Bronchial epithelial cell (primary cell): ENCODE data around the gene ZBTB26. TPM values are rescaled to one million over a fixed set of nuclear protein-coding genes. Genes with fewer than 3 reads are reported as not detected.

ENCODE experiments used
- DNase-seq: peaks from one replicate; pipeline ENCODE4 v3.0.0-alpha.2; 2010; ENCODE audit warnings: low read depth
- FAIRE-seq: peaks from 2 replicates; lab custom pipeline; 2011; peaks lifted over from hg19 to GRCh38; lab: Jason Lieb, UNC
- H3K27me3 ChIP-seq: 2 replicates; pipeline ENCODE4 v1.5.1; 2011; ENCODE audit warnings: low read length; ENCODE audit not compliant: control insufficient read depth, insufficient read depth
- H3K36me3 ChIP-seq: 2 replicates; pipeline ENCODE4 v1.5.1; 2011; ENCODE audit warnings: low read length; ENCODE audit not compliant: control insufficient read depth, insufficient read depth
- H3K4me3 ChIP-seq: 2 replicates; pipeline ENCODE4 v1.5.1; 2011; ENCODE audit warnings: mild to moderate bottlenecking, low read depth, low read length, control low read depth
- total RNA-seq: library from RNA; depleted of rRNA; stranded (reverse); fragments of >200 nt; gene quantifications from 2 replicates; pipeline ENCODE4 v1.2.1, GENCODE V29; 2014
- TF ChIP-seq, protein P1 (sequence below): IDR thresholded peaks from 2 replicates; pipeline ENCODE4 v1.5.1; 2011; ENCODE audit warnings: mild to moderate bottlenecking, moderate library complexity, low read length, control low read depth, inconsistent platforms; ENCODE audit not compliant: insufficient read depth, severe bottlenecking

ZBTB26 gene, protein sequence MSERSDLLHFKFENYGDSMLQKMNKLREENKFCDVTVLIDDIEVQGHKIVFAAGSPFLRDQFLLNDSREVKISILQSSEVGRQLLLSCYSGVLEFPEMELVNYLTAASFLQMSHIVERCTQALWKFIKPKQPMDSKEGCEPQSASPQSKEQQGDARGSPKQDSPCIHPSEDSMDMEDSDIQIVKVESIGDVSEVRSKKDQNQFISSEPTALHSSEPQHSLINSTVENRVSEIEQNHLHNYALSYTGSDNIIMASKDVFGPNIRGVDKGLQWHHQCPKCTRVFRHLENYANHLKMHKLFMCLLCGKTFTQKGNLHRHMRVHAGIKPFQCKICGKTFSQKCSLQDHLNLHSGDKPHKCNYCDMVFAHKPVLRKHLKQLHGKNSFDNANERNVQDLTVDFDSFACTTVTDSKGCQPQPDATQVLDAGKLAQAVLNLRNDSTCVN
- total RNA-seq: 2.3 and 2.4 TPM in 2 replicates

DNA sequence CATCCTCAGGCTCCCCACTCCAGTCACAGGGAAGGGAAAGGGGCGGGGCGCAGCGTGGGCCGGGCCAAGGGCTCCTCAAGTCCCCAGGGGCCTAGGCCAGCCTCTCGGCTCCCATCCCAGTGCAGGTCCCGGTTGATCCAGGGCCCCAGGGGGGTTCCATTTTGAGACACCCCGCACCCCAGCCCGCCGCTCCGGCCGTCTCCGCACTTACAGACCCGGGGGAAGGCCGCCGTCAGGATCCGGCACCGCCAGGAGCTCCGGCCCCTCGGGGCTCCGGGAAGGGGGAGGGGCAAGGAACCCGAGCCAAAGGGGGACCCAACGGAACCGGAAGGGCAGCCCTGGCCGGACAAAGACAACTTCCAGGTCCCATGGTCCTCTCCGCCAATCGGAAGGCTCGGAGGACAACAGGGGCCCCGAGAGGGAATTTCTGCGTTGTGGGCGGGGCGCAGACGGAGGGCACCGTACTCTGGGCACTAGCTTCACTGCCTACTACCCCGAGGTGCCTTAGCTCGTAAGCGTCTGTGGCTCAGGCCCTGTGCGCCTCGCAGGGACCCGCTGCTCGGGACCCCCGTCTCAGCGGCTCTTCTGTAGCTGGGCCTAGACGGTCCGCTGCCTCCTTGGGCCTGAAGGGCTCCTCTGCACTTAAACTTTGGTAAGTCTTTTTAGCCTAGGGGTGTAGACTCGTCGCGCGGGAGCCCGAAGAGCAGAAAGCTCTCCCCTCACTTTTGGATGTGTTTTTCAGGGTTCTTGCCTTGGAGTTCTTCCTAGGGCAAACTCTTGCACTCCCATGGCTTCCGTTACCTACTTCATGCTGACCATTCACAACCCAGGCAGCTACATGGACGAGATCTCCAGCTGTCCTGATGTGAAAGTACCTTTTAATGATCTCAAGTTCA, at the start of gene ZBTB26:
Gene ZBTB26 (minus strand): TSS at position 287 of the 896 bp plus-strand sequence. CDS start 11,578 bp downstream, outside the sequence.
- peak within 1 kb of the TSS; percentile 91 for H3K4me3 ChIP-seq
- peak; percentile 82 for DNase-seq
- FAIRE-seq: no peak
- H3K27me3 ChIP-seq: no peaks in the 10 kb centered on the region
- TF ChIP-seq, protein P1, sequence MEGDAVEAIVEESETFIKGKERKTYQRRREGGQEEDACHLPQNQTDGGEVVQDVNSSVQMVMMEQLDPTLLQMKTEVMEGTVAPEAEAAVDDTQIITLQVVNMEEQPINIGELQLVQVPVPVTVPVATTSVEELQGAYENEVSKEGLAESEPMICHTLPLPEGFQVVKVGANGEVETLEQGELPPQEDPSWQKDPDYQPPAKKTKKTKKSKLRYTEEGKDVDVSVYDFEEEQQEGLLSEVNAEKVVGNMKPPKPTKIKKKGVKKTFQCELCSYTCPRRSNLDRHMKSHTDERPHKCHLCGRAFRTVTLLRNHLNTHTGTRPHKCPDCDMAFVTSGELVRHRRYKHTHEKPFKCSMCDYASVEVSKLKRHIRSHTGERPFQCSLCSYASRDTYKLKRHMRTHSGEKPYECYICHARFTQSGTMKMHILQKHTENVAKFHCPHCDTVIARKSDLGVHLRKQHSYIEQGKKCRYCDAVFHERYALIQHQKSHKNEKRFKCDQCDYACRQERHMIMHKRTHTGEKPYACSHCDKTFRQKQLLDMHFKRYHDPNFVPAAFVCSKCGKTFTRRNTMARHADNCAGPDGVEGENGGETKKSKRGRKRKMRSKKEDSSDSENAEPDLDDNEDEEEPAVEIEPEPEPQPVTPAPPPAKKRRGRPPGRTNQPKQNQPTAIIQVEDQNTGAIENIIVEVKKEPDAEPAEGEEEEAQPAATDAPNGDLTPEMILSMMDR: no peak
- no peaks in the 10 kb centered on the region for H3K36me3 ChIP-seq

GRCh38 chr9:122978601-122979000, 47.3 kb upstream of the ZBTB26 start:
- FAIRE-seq: no peak
- peaks cover 2% of the 10 kb centered on the region for H3K36me3 ChIP-seq
- no peaks in the 10 kb centered on the region for H3K27me3 ChIP-seq
- DNase-seq: no peak
- TF ChIP-seq, protein P1: no peak
- no peak overlapping the region for H3K4me3 ChIP-seq

GRCh38 chr9:122975196-122975595, 43.9 kb upstream of the ZBTB26 start:
- TF ChIP-seq, protein P1: no peak
- no peak for DNase-seq
- Histone ChIP-seq H3K36me3 (peaks cover 2% of the 10 kb centered on the region), H3K27me3 (no peaks in the 10 kb centered on the region), H3K4me3 (no peak overlapping the region)
- no peak for FAIRE-seq

- TF ChIP-seq, protein P1: no peak
- H3K4me3 ChIP-seq: no peak overlapping the region
- DNase-seq (no peak), FAIRE-seq (no peak)
- no peaks in the 10 kb centered on the region for H3K27me3 ChIP-seq
- H3K36me3 ChIP-seq: peaks cover 2% of the 10 kb centered on the region
These were observed 29.8 kb upstream of the ZBTB26 start for GRCh38 chr9:122961139-122961538.

DNA sequence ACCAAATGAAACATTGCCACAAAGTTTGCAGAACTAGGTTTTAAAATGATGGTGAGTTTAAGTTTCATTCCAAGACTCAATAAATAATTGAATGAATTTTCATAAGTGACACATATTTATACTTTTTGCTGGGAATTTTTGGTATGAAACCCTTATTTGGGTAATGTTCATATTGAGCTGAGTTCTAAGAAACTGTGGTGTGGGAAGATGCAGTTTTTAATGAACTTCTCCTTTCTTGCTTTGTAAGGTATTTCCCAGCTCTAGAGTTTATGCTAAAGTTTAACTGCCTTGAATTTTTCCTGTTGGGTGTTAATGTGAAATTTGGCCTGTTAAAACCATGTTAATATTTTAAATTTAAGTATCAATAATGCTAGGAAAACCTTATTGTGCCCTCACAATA, 24.6 kb upstream of the ZBTB26 start:
- TF ChIP-seq, protein P1: no peak
- Histone ChIP-seq H3K4me3 (no peak overlapping the region), H3K27me3 (no peaks in the 10 kb centered on the region), H3K36me3 (peaks cover 1% of the 10 kb centered on the region)
- FAIRE-seq: no peak
- no peak for DNase-seq
